ENCODE measurements around the gene COL4A2. TPM values are rescaled to one million over a fixed set of nuclear protein-coding genes. Genes with fewer than 3 reads are reported as not detected.

The COL4A2 gene
- total and polyA plus RNA-seq, 9 donors, result 59.5 to 171 (median 136) TPM

DNA sequence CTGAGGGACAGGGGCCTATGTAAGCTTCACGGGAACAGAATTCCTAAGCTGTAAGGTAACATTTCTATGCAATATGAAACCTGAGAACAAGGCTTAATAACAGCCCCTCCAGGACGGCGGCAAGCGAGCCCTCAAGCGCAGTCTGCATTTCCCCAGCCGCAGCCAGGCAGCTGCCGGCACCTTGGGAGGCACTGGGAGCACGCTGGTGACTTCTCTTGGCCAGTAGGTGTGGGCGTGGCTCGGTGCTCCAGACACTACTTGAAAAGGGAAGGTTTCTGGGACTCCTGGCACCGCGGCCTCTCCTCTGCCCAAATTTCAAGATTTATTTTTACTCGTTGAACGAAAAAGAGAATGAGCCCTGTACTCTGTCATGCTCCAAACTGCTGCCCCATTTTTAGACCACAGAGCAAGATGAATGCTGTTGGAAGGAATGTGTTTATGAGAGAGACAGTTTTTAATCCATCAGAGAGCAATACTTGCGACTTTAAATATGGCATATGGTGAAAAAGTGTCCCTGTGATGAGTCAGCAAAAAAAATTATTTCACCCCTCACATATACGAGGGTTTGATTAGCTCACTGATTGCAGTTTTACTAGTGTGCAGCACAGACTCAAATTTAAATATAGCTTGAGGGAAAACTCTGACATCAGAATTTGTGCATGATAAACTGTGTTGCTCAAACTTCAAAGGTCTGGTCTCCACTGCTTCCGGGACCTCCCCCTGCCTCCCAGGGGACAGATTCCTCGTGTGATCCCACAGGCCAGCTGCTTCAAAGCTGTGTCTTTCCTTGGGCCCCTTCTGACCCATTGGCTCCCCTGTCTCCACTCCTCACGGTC is 81.2 kb downstream of the COL4A2 start:
- DNase-seq, result peak in 3 of 5 donors; percentile 56 to 59 (median 58)
- H3K9me3 ChIP-seq, result no peaks in the 10 kb centered on the region
- peak overlapping the region; percentile 50 to 60 for H3K27ac ChIP-seq
- H3K36me3 ChIP-seq, result no peaks in the 10 kb centered on the region
- peaks cover 4% of the 10 kb centered on the region for H3K4me1 ChIP-seq (ENCODE audit: insufficient read depth)
- intact Hi-C loops (cut with DNase I), result no loop called here
- WGBS, 3 donors, result 28 to 35% (median 31%) methylated on average over 19 of the region's 19 CpGs
- TF ChIP-seq EP300 (IDR thresholded peaks at IDR 0.05), result no peak
- no peak for TF ChIP-seq POLR2A (IDR thresholded peaks at IDR 0.05)
- H3K27me3 ChIP-seq, result no peaks in the 10 kb centered on the region
- H3K4me3 ChIP-seq, result peak overlapping the region; percentile 9

DNA sequence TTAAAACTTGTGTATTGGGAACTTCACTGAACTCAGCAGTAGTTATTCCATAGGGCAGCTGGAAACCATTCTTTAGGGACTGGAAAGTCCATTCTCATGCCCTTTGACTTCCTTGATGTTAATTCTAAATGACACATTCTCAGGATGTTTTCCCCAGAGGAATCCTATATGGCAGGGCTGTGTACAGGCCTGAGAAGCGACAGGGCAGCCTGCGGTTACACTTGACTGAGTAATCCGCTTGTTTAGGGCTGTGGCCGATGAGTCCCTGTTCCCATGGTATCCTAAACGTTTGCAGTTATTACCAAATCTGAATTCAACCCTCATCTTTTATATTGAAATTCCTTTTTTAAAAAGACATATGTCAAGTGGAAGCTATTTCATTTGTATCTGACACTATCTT is 83.5 kb downstream of the COL4A2 start:
- intact Hi-C loops (cut with DNase I), result loop anchor here in 1 of 4 donors (10.0 kb wide), 1 partner anchor 46 kb away; no protein-coding TSS in a partner anchor
- H3K4me3 ChIP-seq, result no peak overlapping the region
- H3K27me3 ChIP-seq, result no peaks in the 10 kb centered on the region
- no peaks in the 10 kb centered on the region for H3K9me3 ChIP-seq
- no peak for DNase-seq
- 77 to 89% (median 88%) methylated on average over 5 of the region's 5 CpGs for WGBS, 3 donors
- H3K4me1 ChIP-seq (ENCODE audit: insufficient read depth), result peaks cover 9% of the 10 kb centered on the region
- no peak overlapping the region for H3K27ac ChIP-seq
- H3K36me3 ChIP-seq, result no peaks in the 10 kb centered on the region
- no peak for TF ChIP-seq POLR2A (IDR thresholded peaks at IDR 0.05)
- TF ChIP-seq, protein P1, sequence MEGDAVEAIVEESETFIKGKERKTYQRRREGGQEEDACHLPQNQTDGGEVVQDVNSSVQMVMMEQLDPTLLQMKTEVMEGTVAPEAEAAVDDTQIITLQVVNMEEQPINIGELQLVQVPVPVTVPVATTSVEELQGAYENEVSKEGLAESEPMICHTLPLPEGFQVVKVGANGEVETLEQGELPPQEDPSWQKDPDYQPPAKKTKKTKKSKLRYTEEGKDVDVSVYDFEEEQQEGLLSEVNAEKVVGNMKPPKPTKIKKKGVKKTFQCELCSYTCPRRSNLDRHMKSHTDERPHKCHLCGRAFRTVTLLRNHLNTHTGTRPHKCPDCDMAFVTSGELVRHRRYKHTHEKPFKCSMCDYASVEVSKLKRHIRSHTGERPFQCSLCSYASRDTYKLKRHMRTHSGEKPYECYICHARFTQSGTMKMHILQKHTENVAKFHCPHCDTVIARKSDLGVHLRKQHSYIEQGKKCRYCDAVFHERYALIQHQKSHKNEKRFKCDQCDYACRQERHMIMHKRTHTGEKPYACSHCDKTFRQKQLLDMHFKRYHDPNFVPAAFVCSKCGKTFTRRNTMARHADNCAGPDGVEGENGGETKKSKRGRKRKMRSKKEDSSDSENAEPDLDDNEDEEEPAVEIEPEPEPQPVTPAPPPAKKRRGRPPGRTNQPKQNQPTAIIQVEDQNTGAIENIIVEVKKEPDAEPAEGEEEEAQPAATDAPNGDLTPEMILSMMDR (IDR thresholded peaks at IDR 0.05), result no peak
- TF ChIP-seq EP300 (IDR thresholded peaks at IDR 0.05), result no peak

DNA sequence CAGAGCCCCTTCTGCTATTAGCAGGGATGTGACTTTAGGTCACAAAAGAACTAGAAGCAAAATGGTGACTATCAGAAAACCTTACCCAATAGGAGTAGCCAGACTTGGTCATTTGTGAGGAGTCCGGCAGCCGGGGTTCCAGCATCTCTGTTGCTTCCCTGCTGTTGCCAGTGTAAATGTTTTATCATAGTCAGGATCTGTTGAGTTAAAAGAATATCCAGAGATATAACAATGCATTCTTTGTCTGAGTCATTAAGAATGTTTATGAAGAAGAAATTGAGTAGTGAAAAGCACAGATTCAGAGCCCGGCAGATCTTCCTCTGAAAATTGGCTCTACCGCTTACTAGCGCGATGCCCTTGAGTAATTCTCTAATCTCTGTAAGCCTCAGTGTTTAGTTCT is 84.2 kb downstream of the COL4A2 start:
- Histone ChIP-seq H3K27ac (no peak overlapping the region), H3K4me3 (no peak overlapping the region), H3K27me3 (no peaks in the 10 kb centered on the region), H3K36me3 (no peaks in the 10 kb centered on the region), H3K9me3 (no peaks in the 10 kb centered on the region), H3K4me1 (ENCODE audit: insufficient read depth) (peaks cover 13% of the 10 kb centered on the region)
- 91 to 93% (median 92%) methylated on average over 6 of the region's 6 CpGs for WGBS, 3 donors
- intact Hi-C loops (cut with DNase I), result loop anchor here in 1 of 4 donors (10.0 kb wide), 1 partner anchor 46 kb away; no protein-coding TSS in a partner anchor
- DNase-seq, result no peak
- TF ChIP-seq, protein P1 (IDR thresholded peaks at IDR 0.05), result no peak
- TF ChIP-seq EP300 (IDR thresholded peaks at IDR 0.05), result no peak
- TF ChIP-seq POLR2A (IDR thresholded peaks at IDR 0.05), result no peak

DNA sequence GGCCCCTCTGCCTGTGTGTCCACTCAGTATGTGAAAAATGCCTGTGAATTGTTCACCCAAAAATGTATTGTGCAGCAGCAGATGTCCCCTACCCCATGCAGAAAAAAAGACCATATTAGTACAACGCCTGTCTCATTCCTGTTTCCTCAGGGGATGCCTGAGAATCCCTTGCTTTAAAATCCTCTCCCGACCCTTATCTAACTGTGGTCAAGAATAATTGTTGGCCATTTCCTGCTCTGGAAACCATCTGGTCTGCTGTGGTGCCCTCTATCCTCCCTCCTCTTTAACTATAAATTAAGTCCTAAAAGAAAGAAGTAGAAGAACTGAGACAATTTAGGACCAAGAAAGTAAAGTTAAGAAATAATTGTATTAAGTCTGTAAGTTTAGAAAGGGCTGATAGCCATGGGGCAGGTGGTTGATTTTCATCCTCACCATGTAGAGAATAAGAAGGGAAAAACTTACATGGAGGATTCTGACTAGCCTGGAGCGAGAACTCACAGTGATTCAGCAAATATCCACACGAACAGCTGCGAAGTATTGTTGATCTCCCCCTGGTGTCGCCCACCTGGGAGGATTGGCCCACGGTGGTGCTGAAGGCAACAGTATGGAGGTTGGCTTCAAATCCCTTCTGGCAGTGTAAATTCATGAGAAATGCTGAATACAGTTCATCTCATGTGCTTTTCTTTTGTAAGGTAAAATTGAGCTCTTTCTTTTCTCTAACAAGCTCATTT is 85.6 kb downstream of the COL4A2 start:
- intact Hi-C loops (cut with DNase I), result loop anchor here in 1 of 4 donors (10.0 kb wide), 1 partner anchor 48 kb away; no protein-coding TSS in a partner anchor
- TF ChIP-seq, protein P1 (IDR thresholded peaks at IDR 0.05), result no peak
- no peak for TF ChIP-seq POLR2A (IDR thresholded peaks at IDR 0.05)
- TF ChIP-seq EP300 (IDR thresholded peaks at IDR 0.05), result no peak
- H3K27ac ChIP-seq, result no peak overlapping the region

More for the DNA sequence above, 85.6 kb downstream of the COL4A2 start:
- Histone ChIP-seq H3K9me3 (no peaks in the 10 kb centered on the region), H3K27me3 (no peaks in the 10 kb centered on the region), H3K4me1 (ENCODE audit: insufficient read depth) (peaks cover 17% of the 10 kb centered on the region), H3K4me3 (no peak overlapping the region), H3K36me3 (no peaks in the 10 kb centered on the region)
- DNase-seq, result no peak
- 37 to 43% (median 42%) methylated on average over 7 of the region's 7 CpGs for WGBS, 3 donors

Data from ovary (tissue), 9 donors.